GM19328 (cell line): ENCODE measurements around the gene UNG.
"Not testable (repeated sequence)": the region's sequence is repeated elsewhere in the genome, so short reads cannot be mapped to it uniquely, and the experiment has no call there.

Experiments
- ATAC-seq: cut with Tn5 transposase; IDR thresholded peaks from one replicate; pipeline ENCODE4 v1.9.1; 2021; ENCODE audit warnings: mild to moderate bottlenecking, moderate library complexity; ENCODE audit not compliant: unreplicated experiment

UNG gene

GRCh38 chr12:109120557-109120956 lies 23.2 kb downstream of the UNG start:
- ATAC-seq, result no peak

DNA sequence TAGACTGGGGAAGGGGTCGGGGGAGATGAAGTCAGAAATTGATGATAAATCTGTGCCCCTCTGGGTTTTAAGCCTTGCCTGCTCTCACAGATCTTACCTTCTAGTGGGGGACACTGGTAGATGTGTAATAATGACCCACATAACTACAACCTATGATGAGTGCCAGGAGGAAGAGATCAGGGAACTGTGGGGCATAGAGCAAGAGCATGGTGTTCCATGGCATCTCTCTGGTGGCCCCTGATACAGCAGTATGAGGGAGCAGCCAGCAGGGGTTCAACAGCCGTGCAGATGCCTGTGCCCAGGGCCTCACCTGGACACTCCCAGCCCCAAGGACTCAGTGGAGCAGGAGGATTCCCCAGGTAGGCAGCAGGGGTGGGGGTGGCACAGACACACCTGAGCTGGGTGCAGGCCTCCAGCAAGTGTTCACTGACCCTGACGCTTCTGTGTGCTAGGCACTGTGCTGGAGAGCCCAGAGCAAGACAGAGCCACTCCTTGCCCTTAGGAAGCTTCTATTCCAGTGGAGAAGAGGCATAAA lies 24.0 kb downstream of the UNG start:
- ATAC-seq, result no peak

- ATAC-seq, result no peak
These were observed 27.7 kb downstream of the UNG start for GRCh38 chr12:109124878-109125648.

- ATAC-seq, result no peak
These were observed 28.4 kb downstream of the UNG start for GRCh38 chr12:109125791-109126190.

DNA sequence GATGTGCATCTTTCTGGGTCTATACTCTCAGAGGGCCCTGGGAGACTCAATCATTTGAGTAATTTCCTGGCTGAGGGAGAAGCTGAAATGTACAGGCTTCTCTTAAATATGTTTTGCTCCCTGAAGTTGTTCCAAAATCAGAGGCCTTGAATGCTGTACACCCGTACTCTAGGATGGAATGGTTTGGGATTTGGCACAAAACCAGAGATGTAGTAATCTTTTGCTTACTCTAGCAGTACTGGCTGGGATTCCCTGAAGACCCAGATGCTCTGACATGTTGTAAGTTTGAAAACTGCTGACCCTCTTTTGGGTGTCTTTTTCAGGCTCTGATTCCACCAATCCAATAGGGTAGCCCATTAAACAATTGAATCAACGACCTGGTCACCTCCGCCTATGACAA lies 29.4 kb downstream of the UNG start:
- no peak for ATAC-seq

- no peak for ATAC-seq
These were observed 30.3 kb downstream of the UNG start for GRCh38 chr12:109127533-109128242.

GRCh38 chr12:109130297-109131153 lies 33.1 kb downstream of the UNG start:
- no peak for ATAC-seq

- ATAC-seq, result no peak
These were observed 34.0 kb downstream of the UNG start for GRCh38 chr12:109131154-109132050.

- no peak for ATAC-seq
These were observed 37.0 kb downstream of the UNG start for GRCh38 chr12:109134186-109134917.

DNA sequence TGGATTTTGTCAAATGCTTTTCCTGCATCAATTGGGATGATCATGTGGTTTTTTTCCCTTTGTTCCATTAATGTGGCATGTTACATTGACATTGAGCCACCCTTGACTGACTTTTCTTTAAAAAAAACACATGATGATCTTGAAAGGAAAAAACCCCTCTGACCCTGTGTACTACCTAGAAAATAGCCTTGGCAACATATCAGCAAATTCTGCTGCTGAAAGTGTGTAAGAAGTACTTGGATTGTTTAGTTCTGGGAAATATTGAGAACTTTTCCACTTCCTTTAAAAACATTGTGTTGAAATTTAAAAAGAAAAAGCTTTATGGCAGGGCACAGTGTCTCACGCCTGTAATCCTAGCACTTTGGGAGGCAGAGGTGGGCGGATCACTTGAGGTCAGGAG lies 39.7 kb downstream of the UNG start:
- no peak for ATAC-seq

GRCh38 chr12:109139360-109139759 lies 42.0 kb downstream of the UNG start:
- no peak for ATAC-seq

- no peak for ATAC-seq
These were observed 42.4 kb downstream of the UNG start for GRCh38 chr12:109139791-109140190.

- no peak for ATAC-seq
These were observed 43.2 kb downstream of the UNG start for GRCh38 chr12:109140560-109140959.

- ATAC-seq, result no peak
These were observed 46.8 kb downstream of the UNG start for GRCh38 chr12:109144224-109144623.

DNA sequence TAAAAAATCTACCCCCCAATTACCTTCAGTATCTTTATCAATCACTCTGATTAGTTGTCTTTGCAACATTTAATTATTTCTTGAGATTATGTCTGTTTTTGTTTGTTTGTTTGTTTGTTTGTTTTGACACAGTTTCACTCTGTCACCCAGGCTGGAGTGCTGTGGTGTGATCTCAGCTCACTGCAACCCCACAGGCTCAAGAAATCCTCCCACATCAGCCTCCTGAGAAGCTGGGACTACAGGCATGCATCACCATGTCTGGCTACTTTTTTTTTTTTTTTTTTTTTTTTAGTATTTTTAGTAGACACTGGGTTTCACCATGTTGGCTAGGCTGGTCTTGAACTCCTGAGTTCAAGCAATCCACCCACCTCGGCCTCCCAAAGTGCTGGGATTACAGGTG lies 49.7 kb downstream of the UNG start:
- ATAC-seq, result not testable (repeated sequence)

DNA sequence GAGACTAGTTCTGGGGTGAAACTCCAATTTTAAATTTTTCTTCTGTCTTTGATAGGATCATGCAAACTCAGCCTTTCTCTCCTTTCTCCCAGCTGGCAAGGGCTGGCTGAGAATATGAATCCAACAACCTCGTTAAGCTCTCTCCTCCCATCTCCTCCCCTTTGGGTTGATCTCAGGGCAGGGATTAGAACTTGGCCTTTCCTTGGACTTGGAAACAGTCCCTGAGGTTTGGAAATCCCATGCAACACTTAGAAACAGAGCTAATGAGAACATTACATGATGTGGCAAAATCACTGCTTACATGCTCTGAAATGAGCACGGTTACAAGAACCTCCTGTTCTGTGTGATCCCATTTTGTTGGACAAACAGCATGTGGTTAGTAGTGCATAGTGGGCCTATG lies 50.6 kb downstream of the UNG start:
- ATAC-seq, result no peak

- no peak for ATAC-seq
These were observed 52.8 kb downstream of the UNG start for GRCh38 chr12:109150124-109150640.

GRCh38 chr12:109151457-109151856 lies 54.1 kb downstream of the UNG start:
- ATAC-seq, result no peak

DNA sequence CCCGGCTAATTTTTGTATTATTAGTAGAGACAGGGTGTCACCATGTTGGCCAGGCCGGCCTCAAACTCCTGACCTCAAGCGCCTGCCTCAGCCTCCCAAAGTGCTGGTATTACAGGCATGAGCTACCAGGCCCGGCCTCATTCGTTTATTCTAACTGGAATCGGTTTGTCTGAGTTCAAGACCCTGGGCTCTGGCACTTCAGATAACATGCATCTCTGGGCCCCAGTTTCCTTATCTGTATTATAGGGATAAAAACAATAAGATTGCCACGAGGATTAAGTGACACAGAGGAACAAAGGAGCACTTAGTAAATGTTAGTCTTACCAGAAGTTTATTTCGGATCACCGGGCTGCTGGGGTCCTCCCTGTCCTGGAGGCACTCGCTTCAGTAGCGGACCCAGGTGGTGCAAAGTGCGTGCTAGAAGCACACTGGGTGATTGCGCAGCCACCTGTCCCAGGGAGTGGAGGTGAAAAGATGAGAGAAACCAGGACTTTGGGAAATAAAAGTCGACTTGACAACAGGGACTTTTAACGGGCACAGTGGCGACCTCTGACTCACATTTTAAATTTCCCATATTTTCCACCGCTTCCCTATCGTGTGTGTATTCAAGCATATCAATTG lies 56.5 kb downstream of the UNG start:
- ATAC-seq, result no peak
